GM12878 (cell line): ENCODE measurements around the gene PRR14L. TPM values are rescaled to one million over a fixed set of nuclear protein-coding genes. Genes with fewer than 3 reads are reported as not detected.

Experiments used
- ATAC-seq: fragments of 200-7000 bp; cut with Tn5 transposase; 3 replicates; pipeline ENCODE4 v1.9.1; 2020; ENCODE audit warnings: mild to moderate bottlenecking, moderate library complexity
- BruUV-seq: library from RNA; stranded (reverse); fragments of 400-500 nt; replicated peaks from 2 replicates; lab custom pipeline; 2021; lab: Mats Ljungman, UMichigan
- CTCF ChIA-PET: fragments of 300-600 bp; sonication (Branson Sonifier 250); formaldehyde crosslinking; extraction: SDS; loops from one replicate; lab custom pipeline; 2021; ENCODE audit warnings: inconsistent platforms; lab: Yijun Ruan, JAX
- POLR2A ChIA-PET: fragments of 350-600 bp; formaldehyde crosslinking; extraction: SDS; loops from one replicate; lab custom pipeline; 2021; ENCODE audit warnings: inconsistent platforms; lab: Charles Lee
- RAD21 ChIA-PET: fragments of 300-600 bp; sonication (Branson Sonifier 250); formaldehyde crosslinking; loops from one replicate; lab custom pipeline; 2023; ENCODE audit warnings: antibody characterized with exemption; ENCODE audit not compliant: unreplicated experiment; lab: Charles Lee
- SMC1A ChIA-PET: fragments of 300-600 bp; sonication (Branson Sonifier 250); formaldehyde crosslinking; loops from one replicate; lab custom pipeline; 2023; ENCODE audit not compliant: unreplicated experiment, uncharacterized antibody; lab: Charles Lee
- DNase-seq: peaks from one replicate; pipeline ENCODE4 v3.0.0-alpha.2; 2011; ENCODE audit warnings: low read depth, low spot score
- FAIRE-seq: peaks from 3 replicates; lab custom pipeline; 2011; peaks lifted over from hg19 to GRCh38; lab: Jason Lieb, UNC
- H2AFZ ChIP-seq: 2 replicates; pipeline ENCODE4 v1.6.0; 2011; ENCODE audit warnings: low read depth, low read length, control low read depth; ENCODE audit not compliant: control insufficient read depth
- H3K27ac ChIP-seq: 2 replicates; pipeline ENCODE4 v1.5.1; 2011; ENCODE audit warnings: control low read depth; ENCODE audit not compliant: control insufficient read depth, insufficient read depth
- H3K27me3 ChIP-seq, 2 experiments: replicated peaks in 1 of 2; 2 replicates each; pipeline versions ENCODE4 v1.6.0 to v1.6.1; 2011; ENCODE audit warnings: low read length in 1 of 2; ENCODE audit not compliant: control insufficient read depth in 2 of 2, insufficient read depth in 2 of 2
- H3K36me3 ChIP-seq, 2 experiments: 2 replicates each; pipeline ENCODE4 v1.5.1; 2011; ENCODE audit warnings: low read length in 1 of 2; ENCODE audit not compliant: control insufficient read depth in 2 of 2, insufficient read depth in 2 of 2
- H3K4me1 ChIP-seq: 2 replicates; pipeline ENCODE4 v1.6.1; 2011; ENCODE audit warnings: mild to moderate bottlenecking, low read length, moderate library complexity, mixed read lengths; ENCODE audit not compliant: control insufficient read depth, insufficient read depth
- H3K4me2 ChIP-seq: 2 replicates; pipeline ENCODE4 v1.6.0; 2011; ENCODE audit warnings: control low read depth; ENCODE audit not compliant: control insufficient read depth, insufficient read depth
- H3K4me3 ChIP-seq: fragments of 200-600 bp; sonication (generic); 2 replicates; pipeline ENCODE4 v1.5.1; 2016
- H3K79me2 ChIP-seq: 2 replicates; pipeline ENCODE4 v1.6.0; 2011; ENCODE audit warnings: low read length; ENCODE audit not compliant: control insufficient read depth, insufficient read depth
- H3K9ac ChIP-seq: 2 replicates; pipeline ENCODE4 v1.8.0; 2011; ENCODE audit warnings: low read length, control low read depth, mixed read lengths; ENCODE audit not compliant: control insufficient read depth, insufficient read depth
- H3K9me3 ChIP-seq: replicated peaks from 3 replicates; pipeline ENCODE4 v1.5.1; 2011; ENCODE audit warnings: mild to moderate bottlenecking, low read length; ENCODE audit not compliant: control insufficient read depth, insufficient read depth
- H4K20me1 ChIP-seq: 2 replicates; pipeline ENCODE4 v1.6.0; 2011; ENCODE audit not compliant: control insufficient read depth, insufficient read depth
- CHD2 ChIP-seq: IDR thresholded peaks from 2 replicates; pipeline ENCODE4 v1.6.1; 2011; ENCODE audit warnings: low read depth, low read length, improper control_type of control experiment, borderline replicate concordance
- IKZF2 ChIP-seq, 2 experiments: fragments of 450-650 bp; IDR thresholded peaks; 2 replicates each; pipeline ENCODE4 v1.6.1; 2017; ENCODE audit warnings: mild to moderate bottlenecking in 2 of 2, moderate library complexity in 2 of 2
- MTA2 ChIP-seq: fragments of 450-650 bp; IDR thresholded peaks from 2 replicates; pipeline ENCODE4 v1.6.1; 2016; ENCODE audit warnings: low read depth, mild to moderate bottlenecking, moderate library complexity
- NR2F1 ChIP-seq: fragments of 450-650 bp; conservative IDR thresholded peaks from 2 replicates; pipeline ENCODE4 v1.6.1; 2017; ENCODE audit warnings: mild to moderate bottlenecking
- POLR2AphosphoS5 ChIP-seq: IDR thresholded peaks from 2 replicates; pipeline ENCODE4 v1.6.1; 2011; ENCODE audit warnings: mild to moderate bottlenecking, low read length, inconsistent platforms
- SIX5 ChIP-seq: IDR thresholded peaks from 2 replicates; pipeline ENCODE4 v1.6.1; 2011; ENCODE audit warnings: mild to moderate bottlenecking, low read depth, low read length, moderate library complexity; ENCODE audit not compliant: severe bottlenecking
- WGBS: methylation state at CpG from one replicate; pipeline ENCODE4 v1.1.6; 2016; ENCODE audit warnings: low lambda C conversion rate; ENCODE audit not compliant: insufficient replicate concordance, insufficient coverage; ENCODE audit errors: missing lambda C conversion rate; 5-methylcytosine and 5-hydroxymethylcytosine counted together
- in situ Hi-C: fragments of 300-500 bp; cut with MboI; formaldehyde crosslinking; loops from 9 replicates; pipeline ENCODE4 v1.14.3; 2018; ENCODE audit warnings: mixed read lengths
- intact Hi-C: fragments of 100-400 bp; cut with micrococcal nuclease; formaldehyde crosslinking; loops from one replicate; pipeline ENCODE4 v1.14.2; 2022; ENCODE audit not compliant: unreplicated experiment
- polyA plus RNA-seq, 11 experiments: library from polyadenylated mRNA; depleted of rRNA in 4 of 11; unstranded in 6 of 11; stranded (reverse) in 5 of 11; fragments of >200 nt; fragmentation: Nextera tagmentation in 4 of 11; fragmentation: Illumina TruSeq in 1 of 11; extraction: Ambion mirVana in 4 of 11; extraction: Trizol in 1 of 11; gene quantifications; 1 replicate in 1 of 11; 2 replicates in 10 of 11; pipeline versions ENCODE4 v1.2.1 to v1.2.3, GENCODE V29; 2011 to 2016; ENCODE audit warnings: inconsistent platforms in 2 of 11, missing spikeins in 2 of 11, low read depth in 1 of 11
- total RNA-seq, 4 experiments: library from RNA; depleted of rRNA in 3 of 4; stranded (reverse); fragments of >200 nt in 3 of 4; fragmentation: Illumina TruSeq in 1 of 4; extraction: Trizol in 1 of 4; gene quantifications; 2 replicates each; pipeline versions ENCODE4 v1.2.1 to v1.2.3, GENCODE V29; 2013 to 2021
- TF ChIP-seq, protein P1 (sequence below): fragments of 450-650 bp; IDR thresholded peaks from 2 replicates; pipeline ENCODE4 v1.6.1; 2018; ENCODE audit warnings: mild to moderate bottlenecking, low read depth, moderate library complexity; ENCODE audit not compliant: partially characterized antibody
- TF ChIP-seq, protein P2 (sequence below): IDR thresholded peaks from 2 replicates; pipeline ENCODE4 v1.6.1; 2012; ENCODE audit warnings: low read depth, low read length, improper control_type of control experiment

PRR14L gene
- total and polyA plus RNA-seq, 10 of the 15 experiments (the other 5 are each of a cell fraction or from before 2014, with no cell fraction given), result 4.2 to 49.0 (median 21.4) TPM

DNA sequence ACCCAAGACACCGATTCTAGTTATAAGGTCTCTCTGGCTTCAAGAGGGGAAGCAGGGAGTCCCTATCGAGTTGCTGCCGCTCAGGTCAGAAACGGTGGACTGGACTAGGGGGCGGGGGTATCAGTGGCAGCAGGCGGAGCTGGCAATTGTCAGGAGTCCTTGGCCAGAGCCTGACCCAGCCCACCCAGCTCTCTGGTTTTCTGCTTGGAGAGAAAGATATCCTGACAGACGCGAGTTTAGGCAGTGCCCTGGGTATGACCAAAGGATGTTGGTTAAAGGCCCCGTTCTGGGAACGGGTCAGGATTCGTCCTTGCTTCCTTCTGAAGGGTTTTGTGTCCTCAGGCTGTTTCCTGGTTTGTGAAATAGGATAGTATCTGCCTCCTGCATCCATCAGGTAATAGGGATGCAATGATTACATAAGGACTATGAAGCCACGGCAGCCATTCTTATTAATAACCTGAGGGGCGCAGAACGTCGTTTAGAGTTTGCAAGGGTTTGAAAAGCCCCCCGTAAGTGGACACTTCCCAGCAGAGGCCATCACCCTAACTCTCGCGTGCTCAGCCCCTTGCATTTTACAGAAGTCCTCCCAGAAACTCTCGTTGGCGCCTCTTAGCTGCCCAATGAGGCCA lies 3.2 kb upstream of the PRR14L start:
- in situ Hi-C loops, result no loop called here
- no peak for DNase-seq

More for the DNA sequence above, 3.2 kb upstream of the PRR14L start:
- WGBS, result 2% methylated on average over 20 of the region's 20 CpGs
- TF ChIP-seq SIX5 (no peak), POLR2AphosphoS5 (peak; percentile 3; the same call in 1 of the 2 replicates), IKZF2 (IDR thresholded peaks at IDR 0.05) (0 out of 4 replicates have a peak, but pooled peaks of 1 of the 2 experiments have one; percentile 1), NR2F1 (0 out of 2 replicates have a peak, but pooled peaks have one; percentile 5), MTA2 (0 out of 2 replicates have a peak, but pooled peaks have one; percentile 10), CHD2 (peak; percentile 22; the same call in 1 of the 2 replicates)
- TF ChIP-seq, protein P1, sequence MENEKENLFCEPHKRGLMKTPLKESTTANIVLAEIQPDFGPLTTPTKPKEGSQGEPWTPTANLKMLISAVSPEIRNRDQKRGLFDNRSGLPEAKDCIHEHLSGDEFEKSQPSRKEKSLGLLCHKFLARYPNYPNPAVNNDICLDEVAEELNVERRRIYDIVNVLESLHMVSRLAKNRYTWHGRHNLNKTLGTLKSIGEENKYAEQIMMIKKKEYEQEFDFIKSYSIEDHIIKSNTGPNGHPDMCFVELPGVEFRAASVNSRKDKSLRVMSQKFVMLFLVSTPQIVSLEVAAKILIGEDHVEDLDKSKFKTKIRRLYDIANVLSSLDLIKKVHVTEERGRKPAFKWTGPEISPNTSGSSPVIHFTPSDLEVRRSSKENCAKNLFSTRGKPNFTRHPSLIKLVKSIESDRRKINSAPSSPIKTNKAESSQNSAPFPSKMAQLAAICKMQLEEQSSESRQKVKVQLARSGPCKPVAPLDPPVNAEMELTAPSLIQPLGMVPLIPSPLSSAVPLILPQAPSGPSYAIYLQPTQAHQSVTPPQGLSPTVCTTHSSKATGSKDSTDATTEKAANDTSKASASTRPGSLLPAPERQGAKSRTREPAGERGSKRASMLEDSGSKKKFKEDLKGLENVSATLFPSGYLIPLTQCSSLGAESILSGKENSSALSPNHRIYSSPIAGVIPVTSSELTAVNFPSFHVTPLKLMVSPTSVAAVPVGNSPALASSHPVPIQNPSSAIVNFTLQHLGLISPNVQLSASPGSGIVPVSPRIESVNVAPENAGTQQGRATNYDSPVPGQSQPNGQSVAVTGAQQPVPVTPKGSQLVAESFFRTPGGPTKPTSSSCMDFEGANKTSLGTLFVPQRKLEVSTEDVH, result peak; percentile 6
- TF ChIP-seq, protein P2, sequence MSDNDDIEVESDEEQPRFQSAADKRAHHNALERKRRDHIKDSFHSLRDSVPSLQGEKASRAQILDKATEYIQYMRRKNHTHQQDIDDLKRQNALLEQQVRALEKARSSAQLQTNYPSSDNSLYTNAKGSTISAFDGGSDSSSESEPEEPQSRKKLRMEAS, result no peak
- TF ChIP-seq, all 136 proteins: peak for 6
- CTCF ChIA-PET, result interaction anchor here (0.7 to 1.5 kb wide), 5 partner anchors 92 to 262 kb away, joined by 3 to 6 read pairs (median 3); no protein-coding TSS in a partner anchor
- H4K20me1 ChIP-seq, result no peaks in the 10 kb centered on the region
- intact Hi-C loops, result loop anchor here (5.0 to 10.0 kb wide), 2 partner anchors 88 to 406 kb away; partner anchors contain the start of genes PATZ1 and PISD
- H3K36me3 ChIP-seq, result no peaks in the 10 kb centered on the region; a peak in 1 of 4 replicates
- FAIRE-seq, result no peak
- peak overlapping the region; percentile 94 for H2AFZ ChIP-seq
- RAD21 ChIA-PET, result interaction anchor here (1.0 to 1.4 kb wide), 3 partner anchors 15 to 194 kb away, joined by 3 to 4 read pairs (median 4); partner anchors contain the start of gene PISD
- H3K79me2 ChIP-seq, result peaks cover 43% of the 10 kb centered on the region
- POLR2A ChIA-PET, result interaction anchor here (0.6 to 1.6 kb wide), 7 partner anchors 9 to 407 kb away, joined by 3 to 4 read pairs (median 3); partner anchors contain the start of genes PATZ1 and PISD
- no peaks in the 10 kb centered on the region for H3K27me3 ChIP-seq
- peaks cover 16% of the 10 kb centered on the region for H3K4me1 ChIP-seq
- peak; percentile 37 for ATAC-seq
- peak overlapping the region; percentile 98 for H3K4me2 ChIP-seq
- H3K27ac ChIP-seq, result peak overlapping the region; percentile 97
- BruUV-seq, result TSS peak; percentile 84
- H3K4me3 ChIP-seq, result peak overlapping the region; percentile 68
- SMC1A ChIA-PET, result no interaction called here
- no peaks in the 10 kb centered on the region for H3K9me3 ChIP-seq
- peak overlapping the region; percentile 94 for H3K9ac ChIP-seq
